ENCODE data around the gene RHBG.

RHBG gene

GRCh38 chr1:156389311-156389710 lies 20.3 kb downstream of the RHBG start:
- no peak overlapping the region for H3K27ac ChIP-seq
- TF ChIP-seq CTCF (IDR thresholded peaks at IDR 0.05) (no peak), ZFX (IDR thresholded peaks at IDR 0.05; ENCODE audit: borderline replicate concordance) (no peak)

- TF ChIP-seq ZFX (IDR thresholded peaks at IDR 0.05; ENCODE audit: borderline replicate concordance) (no peak), CTCF (IDR thresholded peaks at IDR 0.05) (no peak)
Observed at GRCh38 chr1:156390469-156391365, 21.7 kb downstream of the RHBG start.

GRCh38 chr1:156391366-156391677 lies 22.3 kb downstream of the RHBG start:
- no peak overlapping the region for H3K27ac ChIP-seq
- TF ChIP-seq ZFX (IDR thresholded peaks at IDR 0.05; ENCODE audit: borderline replicate concordance) (no peak), CTCF (IDR thresholded peaks at IDR 0.05) (no peak)

More at GRCh38 chr1:156390469-156391365, 21.7 kb downstream of the RHBG start:
- no peak overlapping the region for H3K27ac ChIP-seq

GRCh38 chr1:156391701-156392100 lies 22.7 kb downstream of the RHBG start:
- no peak overlapping the region for H3K27ac ChIP-seq
- no peak for TF ChIP-seq ZFX (IDR thresholded peaks at IDR 0.05; ENCODE audit: borderline replicate concordance)
- TF ChIP-seq CTCF (IDR thresholded peaks at IDR 0.05): no peak

- no peak for TF ChIP-seq ZFX (IDR thresholded peaks at IDR 0.05; ENCODE audit: borderline replicate concordance)
- TF ChIP-seq CTCF (IDR thresholded peaks at IDR 0.05): no peak
- no peak overlapping the region for H3K27ac ChIP-seq
Observed at GRCh38 chr1:156392452-156392853, 23.4 kb downstream of the RHBG start.

GRCh38 chr1:156393095-156393494 lies 24.1 kb downstream of the RHBG start:
- no peak overlapping the region for H3K27ac ChIP-seq
- TF ChIP-seq ZFX (IDR thresholded peaks at IDR 0.05; ENCODE audit: borderline replicate concordance) (no peak), CTCF (IDR thresholded peaks at IDR 0.05) (no peak)

- TF ChIP-seq ZFX (IDR thresholded peaks at IDR 0.05; ENCODE audit: borderline replicate concordance) (no peak), CTCF (IDR thresholded peaks at IDR 0.05) (no peak)
- H3K27ac ChIP-seq: no peak overlapping the region
Observed at GRCh38 chr1:156394082-156394481, 25.1 kb downstream of the RHBG start.

All from 22Rv1 (cell line).